Activated T-cell treated with anti-CD3 and anti-CD28 coated beads, Interleukin-2, amount 50 U/mL, for 48 hours (primary cell): Measurements from ENCODE around the gene TMEM59.
A peak's percentile ranks its signal among the peaks of the same experiment; 100 is the strongest.
"Not testable (repeated sequence)": the region's sequence is repeated elsewhere in the genome, so short reads cannot be mapped to it uniquely, and the experiment has no call there.

Source experiments
- DNase-seq, 2 experiments: peaks; one replicate each; pipeline ENCODE4 v3.0.0-alpha.2; 2020

Gene TMEM59

GRCh38 chr1:54052934-54053744 is at the start of gene TMEM59, which contains the start of gene TCEANC2:
TSS of gene TMEM59 (minus strand) at chr1:54053204. CDS start at chr1:54053188, 16 bp downstream.
TSS of gene TCEANC2 (plus strand) at chr1:54053608. CDS start at chr1:54054423, 815 bp downstream.
- peak; percentile 97 for DNase-seq

- no peak for DNase-seq
These were observed 47.5 kb upstream of the TMEM59 start for GRCh38 chr1:54100500-54100899.

DNA sequence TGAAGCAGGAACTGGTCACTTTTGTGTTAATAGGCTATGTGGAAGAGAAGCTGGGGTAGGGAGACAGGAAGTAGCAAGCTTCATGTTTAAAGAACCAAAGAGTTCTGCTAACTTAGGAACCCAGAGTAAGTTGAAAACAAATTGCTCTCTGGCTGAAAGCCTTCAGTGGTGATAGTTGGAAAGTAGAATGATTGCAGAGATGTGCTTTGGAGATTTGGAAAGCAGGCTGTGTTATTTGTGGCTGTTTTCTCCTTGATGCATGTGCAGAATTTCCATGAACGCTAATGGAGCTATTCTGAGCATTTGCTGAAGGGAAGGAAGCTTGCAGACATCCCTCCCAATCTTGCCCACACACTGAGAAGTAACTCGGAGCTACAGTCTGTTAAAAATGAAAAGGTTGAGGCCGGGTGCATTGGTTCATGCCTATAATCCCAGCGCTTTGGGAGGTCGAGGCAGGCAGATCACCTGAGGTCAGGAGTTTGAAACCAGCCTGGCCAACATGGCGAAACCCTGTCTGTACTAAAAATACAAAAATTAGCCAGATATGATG is 46.1 kb upstream of the TMEM59 start:
- DNase-seq, result no peak

- no peak for DNase-seq
These were observed 43.9 kb upstream of the TMEM59 start for GRCh38 chr1:54096877-54097240.

DNA sequence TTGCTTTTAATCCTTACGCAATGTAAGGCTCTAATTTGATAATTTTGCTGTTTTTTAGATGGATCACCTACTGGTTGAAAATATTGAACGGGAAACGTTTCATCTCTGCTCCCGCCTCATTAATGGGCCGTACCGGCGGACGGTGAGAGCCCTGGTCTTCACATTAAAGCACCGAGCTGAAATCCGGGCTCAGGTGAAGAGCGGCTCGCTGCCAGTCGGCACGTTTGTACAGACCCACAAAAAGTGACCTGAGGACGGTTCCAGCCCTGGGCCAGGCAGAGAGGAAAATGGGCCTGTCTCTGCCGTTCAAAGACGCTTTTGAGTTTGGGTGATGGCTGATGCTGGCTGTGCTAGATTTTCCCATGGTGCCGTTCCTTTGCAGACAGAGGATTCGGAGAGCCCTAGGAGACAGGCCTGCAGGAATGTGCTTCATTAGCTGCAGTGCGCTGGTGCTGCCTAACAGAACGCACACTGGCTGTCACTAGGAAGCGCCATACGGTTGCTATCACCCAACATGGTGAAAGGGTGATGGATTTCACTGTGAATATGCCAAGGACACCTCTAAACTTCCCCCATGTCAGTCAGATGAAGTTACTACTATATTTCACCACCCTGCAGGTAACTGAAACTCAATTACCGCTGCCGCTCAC is 43.3 kb upstream of the TMEM59 start:
- DNase-seq, result no peak

- DNase-seq, result no peak
These were observed 42.7 kb upstream of the TMEM59 start for GRCh38 chr1:54095546-54096226.

DNA sequence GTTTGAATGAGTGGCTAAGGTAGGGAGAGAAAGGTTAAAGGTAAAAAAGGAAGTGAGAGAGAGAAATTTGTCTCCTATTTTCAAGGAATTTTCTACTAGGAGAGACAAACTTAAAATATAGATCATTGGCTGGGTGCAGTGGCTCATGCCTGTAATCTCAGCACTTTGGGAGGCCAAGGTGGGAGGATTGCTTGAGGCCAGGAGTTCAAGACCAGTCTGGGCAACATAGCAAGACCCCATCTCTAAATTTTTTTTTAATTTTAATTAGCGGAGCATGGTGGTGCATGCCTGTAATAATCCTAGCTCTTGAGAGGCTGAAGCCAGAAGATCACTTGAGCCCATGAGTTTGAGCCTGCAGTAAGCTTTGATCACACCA is 41.7 kb upstream of the TMEM59 start:
- not testable (repeated sequence) for DNase-seq

- DNase-seq, result no peak
These were observed 41.2 kb upstream of the TMEM59 start for GRCh38 chr1:54094001-54094729.

GRCh38 chr1:54091666-54092065 is 38.7 kb upstream of the TMEM59 start:
- DNase-seq, result no peak

- no peak for DNase-seq
These were observed 35.4 kb upstream of the TMEM59 start for GRCh38 chr1:54088385-54088784.

DNA sequence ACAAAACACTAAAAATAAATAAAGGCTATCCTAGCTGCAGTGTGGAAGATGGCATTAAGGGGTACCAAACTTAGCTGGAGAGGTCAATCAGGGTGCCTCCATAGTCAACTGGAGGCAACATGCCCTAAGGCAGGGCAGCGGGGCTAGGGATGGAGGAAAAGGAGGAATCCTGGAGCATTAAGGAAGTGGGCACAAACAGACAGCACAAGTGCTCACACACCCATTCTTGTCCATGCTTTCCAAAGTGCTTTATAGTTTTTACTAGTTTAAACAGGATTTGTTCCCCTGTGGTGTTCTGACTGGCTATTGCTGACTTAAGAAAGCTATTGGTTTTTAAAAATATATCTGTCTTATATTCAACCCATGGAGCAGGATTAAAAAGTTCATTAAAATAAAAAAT is 33.8 kb upstream of the TMEM59 start:
- DNase-seq, result no peak

- DNase-seq, result no peak
These were observed 31.8 kb upstream of the TMEM59 start for GRCh38 chr1:54084794-54085193.

- DNase-seq, result peak; percentile 73 to 76
These were observed 28.6 kb upstream of the TMEM59 start for GRCh38 chr1:54081306-54082270.

- no peak for DNase-seq
These were observed 27.6 kb upstream of the TMEM59 start for GRCh38 chr1:54080598-54081049.

- no peak for DNase-seq
These were observed 24.4 kb upstream of the TMEM59 start for GRCh38 chr1:54077359-54077758.

DNA sequence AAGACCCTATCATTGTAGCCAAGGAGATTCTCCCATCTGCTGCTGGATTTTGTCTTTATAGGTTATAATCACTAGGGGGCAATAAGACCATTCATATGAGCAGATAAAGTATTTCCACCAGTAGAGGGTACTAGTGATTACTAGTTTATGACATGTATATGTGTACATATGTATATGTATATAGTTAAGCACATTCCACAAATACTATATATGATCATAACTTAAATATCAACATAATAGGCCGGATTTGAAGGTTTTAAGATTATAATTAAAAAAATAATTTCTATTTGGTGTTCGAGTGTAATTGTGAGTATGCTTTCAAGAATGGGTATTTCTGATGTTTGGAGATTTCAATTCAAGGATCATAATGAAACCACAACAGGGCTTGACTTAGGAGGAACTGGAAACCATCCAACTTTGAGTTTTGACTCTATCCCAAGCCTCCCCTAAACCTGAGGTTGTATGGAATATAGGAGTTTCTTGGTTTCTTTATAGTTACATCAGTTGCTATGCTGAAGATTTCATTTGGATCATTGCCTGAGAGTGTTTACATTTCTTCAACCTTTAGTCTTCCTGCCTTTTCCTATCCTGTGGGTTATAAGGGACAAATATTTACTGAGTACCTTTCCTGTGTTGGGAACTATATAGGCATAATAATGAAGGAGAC is 17.3 kb upstream of the TMEM59 start:
- no peak for DNase-seq

- DNase-seq, result no peak
These were observed 16.8 kb upstream of the TMEM59 start for GRCh38 chr1:54069791-54070170.

DNA sequence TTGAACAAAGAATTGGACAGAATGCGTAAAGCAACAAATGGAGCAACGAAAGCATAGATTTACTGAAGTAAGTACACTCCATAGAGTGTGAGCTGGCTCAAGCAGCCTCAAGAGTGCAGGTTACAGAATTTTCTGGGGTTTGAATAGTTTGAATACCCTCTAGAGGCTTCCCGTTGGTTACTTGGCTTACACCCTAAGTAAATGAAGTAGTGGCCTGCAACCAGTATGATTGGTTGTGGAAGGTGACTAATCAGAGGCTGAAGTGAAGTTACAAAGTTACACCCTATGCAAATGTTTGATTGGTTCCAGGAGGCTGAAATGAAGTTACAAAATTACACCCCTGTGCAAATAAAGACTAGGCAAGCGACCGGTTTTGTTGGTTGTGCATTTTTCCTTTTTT is 11.3 kb upstream of the TMEM59 start:
- DNase-seq, result no peak

- DNase-seq, result no peak
These were observed 1.4 kb upstream of the TMEM59 start for GRCh38 chr1:54054438-54054749.

DNA sequence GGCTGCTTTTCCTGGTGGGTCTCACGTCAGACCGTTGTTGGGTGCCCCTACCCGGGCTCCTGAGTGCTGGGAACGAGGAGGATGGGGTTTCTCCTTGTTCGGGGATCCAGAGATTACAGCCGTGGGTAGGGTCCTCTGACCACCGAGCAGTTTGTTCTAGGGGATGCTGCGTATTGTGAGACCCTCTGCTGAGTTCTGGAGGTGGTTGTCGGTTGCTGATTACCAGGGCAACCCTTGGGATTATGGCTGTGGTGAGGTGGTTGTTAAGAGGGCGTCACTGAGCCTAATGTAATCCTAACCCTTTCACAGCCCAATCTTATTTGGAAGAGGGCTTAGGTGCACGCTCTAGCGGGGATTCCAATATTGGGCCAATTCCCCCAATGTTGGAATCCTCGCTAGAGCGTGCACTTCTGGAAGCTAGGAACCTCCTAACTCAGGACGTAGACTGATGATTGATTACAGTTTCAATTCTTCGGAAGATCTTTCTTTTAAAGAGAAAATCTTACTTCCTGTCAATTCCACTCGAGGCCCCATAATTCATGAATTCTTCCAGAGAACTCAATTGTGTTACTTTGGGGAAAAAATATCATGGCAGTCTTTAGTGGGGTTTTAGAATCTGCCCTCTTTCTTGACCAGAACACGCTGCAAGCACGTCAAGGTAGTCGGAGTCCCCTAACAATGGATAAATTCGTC is 887 bp upstream of the TMEM59 start:
- DNase-seq, result no peak
